ENCODE results near the gene TMC2.

DNA sequence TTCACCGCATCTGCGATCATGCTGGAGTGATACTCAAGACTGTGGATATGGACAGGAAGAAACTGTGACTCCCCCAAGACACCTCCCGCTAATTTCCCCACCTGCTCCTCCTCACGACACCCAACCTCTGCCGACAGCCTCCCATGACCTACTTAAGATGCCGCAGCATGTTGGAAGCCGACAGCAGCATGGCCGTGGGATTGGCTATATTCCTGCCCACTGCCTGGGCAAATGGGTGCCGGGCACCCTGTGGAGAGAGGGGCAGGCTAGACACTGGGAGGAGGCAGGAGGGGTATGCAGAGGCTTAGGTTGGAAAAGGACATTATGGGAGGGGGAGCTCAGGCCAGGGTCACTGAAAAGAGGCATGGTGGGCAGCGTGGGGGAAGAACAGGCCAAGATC lies 123.2 kb downstream of the TMC2 start:
- TF ChIP-seq, protein P1, sequence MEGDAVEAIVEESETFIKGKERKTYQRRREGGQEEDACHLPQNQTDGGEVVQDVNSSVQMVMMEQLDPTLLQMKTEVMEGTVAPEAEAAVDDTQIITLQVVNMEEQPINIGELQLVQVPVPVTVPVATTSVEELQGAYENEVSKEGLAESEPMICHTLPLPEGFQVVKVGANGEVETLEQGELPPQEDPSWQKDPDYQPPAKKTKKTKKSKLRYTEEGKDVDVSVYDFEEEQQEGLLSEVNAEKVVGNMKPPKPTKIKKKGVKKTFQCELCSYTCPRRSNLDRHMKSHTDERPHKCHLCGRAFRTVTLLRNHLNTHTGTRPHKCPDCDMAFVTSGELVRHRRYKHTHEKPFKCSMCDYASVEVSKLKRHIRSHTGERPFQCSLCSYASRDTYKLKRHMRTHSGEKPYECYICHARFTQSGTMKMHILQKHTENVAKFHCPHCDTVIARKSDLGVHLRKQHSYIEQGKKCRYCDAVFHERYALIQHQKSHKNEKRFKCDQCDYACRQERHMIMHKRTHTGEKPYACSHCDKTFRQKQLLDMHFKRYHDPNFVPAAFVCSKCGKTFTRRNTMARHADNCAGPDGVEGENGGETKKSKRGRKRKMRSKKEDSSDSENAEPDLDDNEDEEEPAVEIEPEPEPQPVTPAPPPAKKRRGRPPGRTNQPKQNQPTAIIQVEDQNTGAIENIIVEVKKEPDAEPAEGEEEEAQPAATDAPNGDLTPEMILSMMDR (IDR thresholded peaks at IDR 0.05): no peak
- TF ChIP-seq POLR2A (IDR thresholded peaks at IDR 0.05): no peak
